ENCODE results near the gene LRRC72.

LRRC72 gene

DNA sequence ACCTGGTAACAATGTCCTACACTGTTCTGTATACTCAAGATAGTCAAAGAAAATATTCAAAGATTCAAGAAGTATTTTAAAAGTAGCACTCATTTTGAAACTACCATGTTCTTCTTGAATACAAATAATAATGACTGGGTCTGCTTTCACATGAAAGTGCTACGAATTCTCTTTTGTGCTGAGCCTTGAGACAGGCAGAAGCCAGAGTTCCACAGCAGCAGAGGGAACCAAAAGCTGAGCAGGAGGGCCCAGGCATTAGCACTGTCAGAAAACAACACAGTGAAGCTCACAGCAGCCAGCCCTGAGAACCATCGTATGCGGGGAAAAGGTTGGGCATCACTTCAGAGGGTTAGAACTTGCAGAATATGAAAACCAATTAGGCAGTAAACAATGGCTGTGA lies 80.1 kb downstream of the LRRC72 start:
- H3K4me2 ChIP-seq (ENCODE audit: low read length): no peak overlapping the region
- no peak for TF ChIP-seq EZH2phosphoT487 (IDR thresholded peaks at IDR 0.05; ENCODE audit: borderline replicate concordance, low read length)
- TF ChIP-seq, protein P1, sequence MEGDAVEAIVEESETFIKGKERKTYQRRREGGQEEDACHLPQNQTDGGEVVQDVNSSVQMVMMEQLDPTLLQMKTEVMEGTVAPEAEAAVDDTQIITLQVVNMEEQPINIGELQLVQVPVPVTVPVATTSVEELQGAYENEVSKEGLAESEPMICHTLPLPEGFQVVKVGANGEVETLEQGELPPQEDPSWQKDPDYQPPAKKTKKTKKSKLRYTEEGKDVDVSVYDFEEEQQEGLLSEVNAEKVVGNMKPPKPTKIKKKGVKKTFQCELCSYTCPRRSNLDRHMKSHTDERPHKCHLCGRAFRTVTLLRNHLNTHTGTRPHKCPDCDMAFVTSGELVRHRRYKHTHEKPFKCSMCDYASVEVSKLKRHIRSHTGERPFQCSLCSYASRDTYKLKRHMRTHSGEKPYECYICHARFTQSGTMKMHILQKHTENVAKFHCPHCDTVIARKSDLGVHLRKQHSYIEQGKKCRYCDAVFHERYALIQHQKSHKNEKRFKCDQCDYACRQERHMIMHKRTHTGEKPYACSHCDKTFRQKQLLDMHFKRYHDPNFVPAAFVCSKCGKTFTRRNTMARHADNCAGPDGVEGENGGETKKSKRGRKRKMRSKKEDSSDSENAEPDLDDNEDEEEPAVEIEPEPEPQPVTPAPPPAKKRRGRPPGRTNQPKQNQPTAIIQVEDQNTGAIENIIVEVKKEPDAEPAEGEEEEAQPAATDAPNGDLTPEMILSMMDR (IDR thresholded peaks at IDR 0.05; ENCODE audit: low read depth, low read length, poor library complexity, severe bottlenecking): no peak
- H3K27ac ChIP-seq (ENCODE audit: low read depth, low read length): no peak overlapping the region
- H3K79me2 ChIP-seq (ENCODE audit: control insufficient read depth, low read length): no peaks in the 10 kb centered on the region
- H3K27me3 ChIP-seq (ENCODE audit: control insufficient read depth, low read length): no peaks in the 10 kb centered on the region
- H4K20me1 ChIP-seq (ENCODE audit: control insufficient read depth, insufficient read depth, low read depth, low read length): no peaks in the 10 kb centered on the region
- H3K36me3 ChIP-seq (ENCODE audit: control insufficient read depth, low read length): peaks cover 15% of the 10 kb centered on the region
- no peaks in the 10 kb centered on the region for H3K9me3 ChIP-seq (ENCODE audit: control insufficient read depth, insufficient read depth, low read length)
- no peaks in the 10 kb centered on the region for H3K4me1 ChIP-seq (ENCODE audit: control insufficient read depth, low read length)
- H3K9me2 ChIP-seq (replicated peaks; ENCODE audit: control insufficient read depth, low read length): no peaks in the 10 kb centered on the region
- H3F3A ChIP-seq (ENCODE audit: control insufficient read depth, insufficient read depth): no peaks in the 10 kb centered on the region
- no peak overlapping the region for H3K4me3 ChIP-seq (ENCODE audit: low read length)

DNA sequence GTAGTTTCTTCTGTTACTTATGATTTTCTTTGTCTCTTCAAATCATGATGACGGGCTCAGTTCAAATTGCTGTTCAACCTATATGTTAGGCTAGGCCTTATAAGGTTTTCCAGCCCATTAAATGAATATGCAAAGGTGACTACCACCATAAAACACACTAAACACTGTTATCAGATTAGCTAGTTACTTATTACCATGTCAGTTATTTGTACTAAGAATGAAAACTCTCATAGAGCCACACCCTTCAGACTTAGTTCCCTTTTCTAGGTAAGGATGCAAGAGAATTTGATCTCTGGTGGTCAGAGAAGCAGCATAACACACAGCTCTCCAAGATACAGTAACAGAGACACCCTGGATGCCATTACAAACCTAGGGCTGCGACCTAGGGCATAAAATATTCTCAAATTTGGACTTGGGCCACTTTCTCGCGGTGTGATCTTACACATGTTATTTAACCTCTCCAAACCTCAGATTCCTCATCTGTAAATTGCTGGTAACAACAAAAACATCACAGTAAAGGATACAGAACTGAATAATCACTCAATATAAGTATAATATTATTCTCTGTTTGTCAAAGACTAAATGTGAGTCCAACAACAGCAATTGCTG lies 83.3 kb downstream of the LRRC72 start:
- H3K27me3 ChIP-seq (ENCODE audit: control insufficient read depth, low read length): no peaks in the 10 kb centered on the region
- no peaks in the 10 kb centered on the region for H3K9me3 ChIP-seq (ENCODE audit: control insufficient read depth, insufficient read depth, low read length)
- no peak overlapping the region for H3K4me2 ChIP-seq (ENCODE audit: low read length)
- H3K4me3 ChIP-seq (ENCODE audit: low read length): no peak overlapping the region
- no peaks in the 10 kb centered on the region for H3F3A ChIP-seq (ENCODE audit: control insufficient read depth, insufficient read depth)
- TF ChIP-seq, protein P1 (IDR thresholded peaks at IDR 0.05; ENCODE audit: low read depth, low read length, poor library complexity, severe bottlenecking): no peak
- TF ChIP-seq EZH2phosphoT487 (IDR thresholded peaks at IDR 0.05; ENCODE audit: borderline replicate concordance, low read length): no peak
- no peaks in the 10 kb centered on the region; the same call in 1 of the 2 replicates for H3K36me3 ChIP-seq (ENCODE audit: control insufficient read depth, low read length)
- H3K79me2 ChIP-seq (ENCODE audit: control insufficient read depth, low read length): no peaks in the 10 kb centered on the region
- H3K4me1 ChIP-seq (ENCODE audit: control insufficient read depth, low read length): no peaks in the 10 kb centered on the region
- no peaks in the 10 kb centered on the region for H4K20me1 ChIP-seq (ENCODE audit: control insufficient read depth, insufficient read depth, low read depth, low read length)
- H3K9me2 ChIP-seq (replicated peaks; ENCODE audit: control insufficient read depth, low read length): no peaks in the 10 kb centered on the region
- no peak overlapping the region for H3K27ac ChIP-seq (ENCODE audit: low read depth, low read length)

DNA sequence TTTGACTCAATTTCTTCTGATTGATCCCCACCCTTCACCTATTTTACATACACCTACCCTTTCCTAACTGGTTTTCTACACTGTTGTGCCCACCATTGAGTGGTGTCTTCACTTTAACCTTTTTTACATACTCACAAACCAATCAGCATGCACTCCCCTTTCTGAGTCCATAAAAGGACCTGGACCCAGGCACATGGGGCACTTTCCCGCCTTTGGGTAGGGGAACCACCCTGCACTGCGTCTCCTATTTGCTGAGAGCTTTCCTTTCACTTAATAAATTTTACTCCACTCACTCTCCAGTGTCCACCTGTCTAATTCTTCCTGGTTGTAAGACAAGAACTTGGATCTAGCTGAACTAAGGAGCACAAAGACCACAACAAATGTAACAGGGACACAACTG lies 85.1 kb downstream of the LRRC72 start:
- Histone ChIP-seq H3K27me3 (ENCODE audit: control insufficient read depth, low read length) (no peaks in the 10 kb centered on the region), H3K27ac (ENCODE audit: low read depth, low read length) (no peak overlapping the region), H3K9me2 (replicated peaks; ENCODE audit: control insufficient read depth, low read length) (no peaks in the 10 kb centered on the region), H3K9me3 (ENCODE audit: control insufficient read depth, insufficient read depth, low read length) (no peaks in the 10 kb centered on the region), H3K4me2 (ENCODE audit: low read length) (no peak overlapping the region), H3K79me2 (ENCODE audit: control insufficient read depth, low read length) (no peaks in the 10 kb centered on the region), H3K4me1 (ENCODE audit: control insufficient read depth, low read length) (no peaks in the 10 kb centered on the region), H3K36me3 (ENCODE audit: control insufficient read depth, low read length) (no peaks in the 10 kb centered on the region; the same call in 1 of the 2 replicates), H3K4me3 (ENCODE audit: low read length) (no peak overlapping the region), H4K20me1 (ENCODE audit: control insufficient read depth, insufficient read depth, low read depth, low read length) (no peaks in the 10 kb centered on the region), H3F3A (ENCODE audit: control insufficient read depth, insufficient read depth) (no peaks in the 10 kb centered on the region)
- no peak for TF ChIP-seq EZH2phosphoT487 (IDR thresholded peaks at IDR 0.05; ENCODE audit: borderline replicate concordance, low read length)
- TF ChIP-seq, protein P1 (IDR thresholded peaks at IDR 0.05; ENCODE audit: low read depth, low read length, poor library complexity, severe bottlenecking): no peak

Data from DOHH2 (cell line).